A549 (cell line): ENCODE data around the gene PHTF2.

Source experiments
- CBX8 ChIP-seq: fragments of 200-600 bp; sonication (generic); IDR thresholded peaks from 2 replicates; pipeline ENCODE4 v1.6.1; 2016
- CTCF ChIP-seq: fragments of >200 bp; sonication (Bioruptor Twin); formaldehyde crosslinking; IDR thresholded peaks from 3 replicates; pipeline ENCODE4 v1.5.1; 2016
- EHMT2 ChIP-seq: fragments of 200-600 bp; sonication (generic); IDR thresholded peaks from 2 replicates; pipeline ENCODE4 v1.6.1; 2016; ENCODE audit warnings: antibody characterized with exemption, low read depth, mild to moderate bottlenecking, moderate library complexity
- EP300 ChIP-seq, 2 experiments: fragments of >200 bp; sonication (Bioruptor Twin); formaldehyde crosslinking; IDR thresholded peaks; 2 replicates in 1 of 2; 3 replicates in 1 of 2; pipeline ENCODE4 v1.6.1; 2016 to 2017
- HEYL ChIP-seq: fragments of 250-450 bp; sonication (Bioruptor Pico); IDR thresholded peaks from 2 replicates; pipeline ENCODE4 v1.8.0; 2021; ENCODE audit warnings: mild to moderate bottlenecking, moderate library complexity
- KDM1A ChIP-seq: fragments of 200-600 bp; sonication (generic); IDR thresholded peaks from 2 replicates; pipeline ENCODE4 v1.6.1; 2016; ENCODE audit warnings: low read depth, mild to moderate bottlenecking
- MAFK ChIP-seq: fragments of 450-650 bp; IDR thresholded peaks from 2 replicates; pipeline ENCODE4 v1.6.1; 2014; ENCODE audit not compliant: partially characterized antibody
- MAX ChIP-seq: IDR thresholded peaks from 2 replicates; pipeline ENCODE4 v1.6.1; 2012
- RAD21 ChIP-seq, 2 experiments: fragments of >200 bp in 1 of 2; sonication (Bioruptor Twin) in 1 of 2; formaldehyde crosslinking in 1 of 2; IDR thresholded peaks in 1 of 2; conservative IDR thresholded peaks in 1 of 2; 2 replicates in 1 of 2; 3 replicates in 1 of 2; pipeline ENCODE4 v1.6.1; 2012 to 2018; ENCODE audit warnings: inconsistent platforms in 1 of 2
- REST ChIP-seq: fragments of 200-600 bp; sonication (generic); IDR thresholded peaks from 2 replicates; pipeline ENCODE4 v1.6.1; 2016; ENCODE audit warnings: antibody characterized with exemption, mild to moderate bottlenecking, moderate library complexity
- RFX5 ChIP-seq: fragments of 450-650 bp; IDR thresholded peaks from 2 replicates; pipeline ENCODE4 v1.7.1; 2014; ENCODE audit warnings: antibody characterized with exemption, mild to moderate bottlenecking, moderate library complexity

GRCh38 chr7:77881871-77882270, 83.3 kb downstream of the PHTF2 start:
- TF ChIP-seq CTCF: no peak
- no peak for TF ChIP-seq EHMT2
- no peak for TF ChIP-seq KDM1A
- TF ChIP-seq RFX5: no peak
- TF ChIP-seq MAFK: no peak
- TF ChIP-seq RAD21 (conservative IDR thresholded peaks at IDR 0.05 in 1 of 2, IDR thresholded peaks at IDR 0.05 in 1 of 2): no peak
- no peak for TF ChIP-seq MAX
- no peak for TF ChIP-seq HEYL (CRISPR knock-in tag)
- no peak for TF ChIP-seq CBX8
- no peak for TF ChIP-seq EP300 (IDR thresholded peaks at IDR 0.05)
- TF ChIP-seq REST: no peak
